HepG2 (cell line): Measurements from ENCODE around the gene DPH2. TPM values are rescaled to one million over a fixed set of nuclear protein-coding genes. Genes with fewer than 3 reads are reported as not detected.

Source experiments
- AGO1 ChIP-seq: fragments of 200-400 bp; formaldehyde crosslinking; IDR thresholded peaks from 2 replicates; pipeline ENCODE4 v1.6.1; 2017; ENCODE audit warnings: mild to moderate bottlenecking, low read depth, low read length, moderate library complexity; ENCODE audit not compliant: poor library complexity, severe bottlenecking
- BORCS8-MEF2B ChIP-seq: sonication (generic); formaldehyde crosslinking; IDR thresholded peaks from 2 replicates; pipeline ENCODE4 v1.8.0; 2022; ENCODE audit warnings: mild to moderate bottlenecking, missing genetic modification reagents
- CBX1 ChIP-seq: IDR thresholded peaks from one replicate; pipeline ENCODE4 v1.6.1; 2016; ENCODE audit warnings: antibody characterized with exemption, low read depth
- CEBPG ChIP-seq: IDR thresholded peaks from 2 replicates; pipeline ENCODE4 v1.6.1; 2016
- DPF2 ChIP-seq: sonication (generic); formaldehyde crosslinking; IDR thresholded peaks from 2 replicates; pipeline ENCODE4 v1.4.0; 2020; ENCODE audit warnings: mild to moderate bottlenecking, low read depth, missing genetic modification reagents, borderline replicate concordance
- ETV6 ChIP-seq: sonication (generic); formaldehyde crosslinking; conservative IDR thresholded peaks from 2 replicates; pipeline ENCODE4 v1.4.0; 2020; ENCODE audit warnings: missing genetic modification reagents
- FOXA1 ChIP-seq, 2 experiments: fragments of 450-650 bp in 1 of 2; sonication (generic) in 1 of 2; formaldehyde crosslinking in 1 of 2; IDR thresholded peaks; 2 replicates each; pipeline versions ENCODE4 v1.4.0 to v1.6.1; 2016 to 2020; ENCODE audit warnings: missing genetic modification reagents in 1 of 2
- GABPB1 ChIP-seq: IDR thresholded peaks from 2 replicates; pipeline ENCODE4 v1.6.1; 2016; ENCODE audit warnings: mild to moderate bottlenecking, missing genetic modification reagents, moderate library complexity, missing compliant biosample characterization
- KLF6 ChIP-seq: IDR thresholded peaks from 2 replicates; pipeline ENCODE4 v1.8.0; 2016; ENCODE audit warnings: missing biosample characterization, missing genetic modification reagents
- MATR3 ChIP-seq: sonication (generic); formaldehyde crosslinking; IDR thresholded peaks from 2 replicates; pipeline ENCODE4 v1.4.0; 2020; ENCODE audit warnings: missing genetic modification reagents
- MED8 ChIP-seq: sonication (generic); formaldehyde crosslinking; IDR thresholded peaks from 2 replicates; pipeline ENCODE4 v1.8.1; 2023; ENCODE audit warnings: mild to moderate bottlenecking, missing genetic modification reagents; ENCODE audit not compliant: insufficient replicate concordance
- MXD3 ChIP-seq: IDR thresholded peaks from 2 replicates; pipeline ENCODE4 v1.6.1; 2016; ENCODE audit warnings: mild to moderate bottlenecking, missing biosample characterization, missing genetic modification reagents
- NFYC ChIP-seq: IDR thresholded peaks from 2 replicates; pipeline ENCODE4 v1.6.1; 2016; ENCODE audit warnings: missing genetic modification reagents, missing compliant biosample characterization
- PHF5A ChIP-seq: IDR thresholded peaks from one replicate; pipeline ENCODE4 v1.6.1; 2018; ENCODE audit warnings: low read depth, missing genetic modification reagents; ENCODE audit not compliant: unreplicated experiment
- RBM22 ChIP-seq: fragments of 200-400 bp; formaldehyde crosslinking; optimal IDR thresholded peaks from 2 replicates; pipeline ENCODE3; 2017; ENCODE audit warnings: mild to moderate bottlenecking, low read length, moderate library complexity
- ZEB1 ChIP-seq: IDR thresholded peaks from 2 replicates; pipeline ENCODE4 v1.6.1; 2012; ENCODE audit warnings: mild to moderate bottlenecking, low read depth, inconsistent platforms; ENCODE audit not compliant: insufficient replicate concordance
- ZNF20 ChIP-seq: sonication (generic); formaldehyde crosslinking; IDR thresholded peaks from 2 replicates; pipeline ENCODE4 v1.4.0; 2020; ENCODE audit warnings: mild to moderate bottlenecking, moderate library complexity, missing genetic modification reagents
- ZNF326 ChIP-seq: sonication (generic); formaldehyde crosslinking; IDR thresholded peaks from 2 replicates; pipeline ENCODE4 v1.4.0; 2020; ENCODE audit warnings: missing genetic modification reagents, borderline replicate concordance
- ZNF576 ChIP-seq: sonication (generic); formaldehyde crosslinking; IDR thresholded peaks from 2 replicates; pipeline ENCODE4 v1.4.0; 2020; ENCODE audit warnings: mild to moderate bottlenecking, missing genetic modification reagents
- ZNF7 ChIP-seq: IDR thresholded peaks from 2 replicates; pipeline ENCODE4 v1.6.1; 2016; ENCODE audit warnings: missing biosample characterization, missing genetic modification reagents
- ZNF776 ChIP-seq: sonication (generic); formaldehyde crosslinking; IDR thresholded peaks from 2 replicates; pipeline ENCODE4 v1.4.0; 2020; ENCODE audit warnings: mild to moderate bottlenecking, missing genetic modification reagents
- ZNF891 ChIP-seq: sonication (generic); formaldehyde crosslinking; IDR thresholded peaks from 2 replicates; pipeline ENCODE4 v1.5.0; 2020; ENCODE audit warnings: mild to moderate bottlenecking, missing genetic modification reagents
- polyA plus RNA-seq, 8 experiments: library from polyadenylated mRNA; depleted of rRNA in 3 of 8; stranded (reverse) in 7 of 8; unstranded in 1 of 8; fragments of >200 nt; fragmentation: Illumina TruSeq in 4 of 8; extraction: Trizol in 4 of 8; gene quantifications; 2 replicates each; pipeline versions ENCODE4 v1.2.1 to v1.2.3, GENCODE V29; 2011 to 2016; ENCODE audit warnings: low read depth in 4 of 8, missing spikeins in 1 of 8, mixed read lengths in 1 of 8; ENCODE audit not compliant: insufficient read depth in 1 of 8
- total RNA-seq, 5 experiments: library from RNA; depleted of rRNA; stranded (reverse); fragments of >200 nt; fragmentation: Illumina TruSeq; extraction: Trizol; gene quantifications; 2 replicates each; pipeline ENCODE4 v1.2.3, GENCODE V29; 2016; ENCODE audit warnings: low read depth in 1 of 5
- TF ChIP-seq, protein P1 (sequence below): IDR thresholded peaks from 2 replicates; pipeline ENCODE4 v1.6.1; 2016; ENCODE audit warnings: low read depth, missing genetic modification reagents, missing compliant biosample characterization
- TF ChIP-seq, protein P2 (sequence below): sonication (generic); formaldehyde crosslinking; IDR thresholded peaks from 2 replicates; pipeline ENCODE4 v1.4.0; 2020; ENCODE audit warnings: missing genetic modification reagents

DPH2 gene
- total and polyA plus RNA-seq, 2 of the 13 experiments (the other 11 are each of a cell fraction or from before 2014, with no cell fraction given), result 32.2 to 38.3 TPM

DNA sequence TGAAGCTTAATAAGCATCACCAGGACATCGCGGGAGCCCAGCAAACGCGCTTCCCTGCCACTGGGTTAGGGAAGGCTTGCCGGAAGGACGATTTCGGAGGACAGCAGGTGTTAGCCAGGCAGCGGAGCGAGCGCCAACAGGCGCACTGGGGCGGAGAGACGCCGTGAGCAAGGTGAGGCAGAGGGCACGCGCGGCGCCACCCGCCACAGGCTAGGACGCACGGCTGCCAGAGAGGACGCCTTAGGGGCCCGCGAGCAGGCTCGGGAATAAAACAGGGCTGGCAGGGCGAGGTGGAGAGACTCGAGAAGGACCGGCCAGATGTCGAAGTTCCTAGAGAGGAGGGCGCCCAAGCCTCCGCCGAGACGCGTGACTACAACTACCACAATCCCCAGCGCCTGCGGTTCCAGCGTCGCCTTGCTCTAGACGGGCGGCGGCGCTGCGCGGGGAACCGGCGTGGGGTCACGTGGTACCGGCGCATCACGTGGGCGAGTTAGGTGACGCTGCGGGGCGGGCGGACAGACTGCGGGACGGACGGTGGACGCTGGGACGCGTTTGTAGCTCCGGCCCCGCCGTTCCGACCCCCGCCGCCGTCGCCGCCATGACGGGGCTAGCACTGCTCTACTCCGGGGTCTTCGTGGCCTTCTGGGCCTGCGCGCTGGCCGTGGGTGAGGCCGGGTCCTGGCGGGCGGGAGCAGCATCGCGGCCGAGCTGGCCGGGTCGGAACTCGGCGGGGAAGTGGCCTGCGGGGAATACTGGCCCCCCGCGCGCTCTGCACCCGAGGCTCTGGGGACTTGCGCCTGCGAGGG lies 4.8 kb downstream of the DPH2 start, which contains the start of gene ATP6V0B (continued):
- TF ChIP-seq, protein P1, sequence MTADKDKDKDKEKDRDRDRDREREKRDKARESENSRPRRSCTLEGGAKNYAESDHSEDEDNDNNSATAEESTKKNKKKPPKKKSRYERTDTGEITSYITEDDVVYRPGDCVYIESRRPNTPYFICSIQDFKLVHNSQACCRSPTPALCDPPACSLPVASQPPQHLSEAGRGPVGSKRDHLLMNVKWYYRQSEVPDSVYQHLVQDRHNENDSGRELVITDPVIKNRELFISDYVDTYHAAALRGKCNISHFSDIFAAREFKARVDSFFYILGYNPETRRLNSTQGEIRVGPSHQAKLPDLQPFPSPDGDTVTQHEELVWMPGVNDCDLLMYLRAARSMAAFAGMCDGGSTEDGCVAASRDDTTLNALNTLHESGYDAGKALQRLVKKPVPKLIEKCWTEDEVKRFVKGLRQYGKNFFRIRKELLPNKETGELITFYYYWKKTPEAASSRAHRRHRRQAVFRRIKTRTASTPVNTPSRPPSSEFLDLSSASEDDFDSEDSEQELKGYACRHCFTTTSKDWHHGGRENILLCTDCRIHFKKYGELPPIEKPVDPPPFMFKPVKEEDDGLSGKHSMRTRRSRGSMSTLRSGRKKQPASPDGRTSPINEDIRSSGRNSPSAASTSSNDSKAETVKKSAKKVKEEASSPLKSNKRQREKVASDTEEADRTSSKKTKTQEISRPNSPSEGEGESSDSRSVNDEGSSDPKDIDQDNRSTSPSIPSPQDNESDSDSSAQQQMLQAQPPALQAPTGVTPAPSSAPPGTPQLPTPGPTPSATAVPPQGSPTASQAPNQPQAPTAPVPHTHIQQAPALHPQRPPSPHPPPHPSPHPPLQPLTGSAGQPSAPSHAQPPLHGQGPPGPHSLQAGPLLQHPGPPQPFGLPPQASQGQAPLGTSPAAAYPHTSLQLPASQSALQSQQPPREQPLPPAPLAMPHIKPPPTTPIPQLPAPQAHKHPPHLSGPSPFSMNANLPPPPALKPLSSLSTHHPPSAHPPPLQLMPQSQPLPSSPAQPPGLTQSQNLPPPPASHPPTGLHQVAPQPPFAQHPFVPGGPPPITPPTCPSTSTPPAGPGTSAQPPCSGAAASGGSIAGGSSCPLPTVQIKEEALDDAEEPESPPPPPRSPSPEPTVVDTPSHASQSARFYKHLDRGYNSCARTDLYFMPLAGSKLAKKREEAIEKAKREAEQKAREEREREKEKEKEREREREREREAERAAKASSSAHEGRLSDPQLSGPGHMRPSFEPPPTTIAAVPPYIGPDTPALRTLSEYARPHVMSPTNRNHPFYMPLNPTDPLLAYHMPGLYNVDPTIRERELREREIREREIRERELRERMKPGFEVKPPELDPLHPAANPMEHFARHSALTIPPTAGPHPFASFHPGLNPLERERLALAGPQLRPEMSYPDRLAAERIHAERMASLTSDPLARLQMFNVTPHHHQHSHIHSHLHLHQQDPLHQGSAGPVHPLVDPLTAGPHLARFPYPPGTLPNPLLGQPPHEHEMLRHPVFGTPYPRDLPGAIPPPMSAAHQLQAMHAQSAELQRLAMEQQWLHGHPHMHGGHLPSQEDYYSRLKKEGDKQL (CRISPR knock-in tag), result no peak
- TF ChIP-seq CEBPG (CRISPR knock-in tag), result no peak; the same call in 1 of the 2 replicates
- TF ChIP-seq FOXA1 (IDR thresholded peaks at IDR 0.05), result no peak
- 0 out of 2 replicates have a peak, but pooled peaks have one; percentile 8 for TF ChIP-seq FOXA1 (CRISPR knock-in tag; IDR thresholded peaks at IDR 0.05)
- no peak for TF ChIP-seq CBX1
- TF ChIP-seq ZNF326 (CRISPR knock-in tag), result no peak
- TF ChIP-seq MED8 (CRISPR knock-in tag), result peak; percentile 58
- TF ChIP-seq RBM22, result peak; percentile 63
- no peak for TF ChIP-seq ZNF7 (CRISPR knock-in tag)
- peak; percentile 20 for TF ChIP-seq ZEB1
- peak; percentile 60; the same call in 1 of the 2 replicates for TF ChIP-seq KLF6 (CRISPR knock-in tag)
- no peak for TF ChIP-seq ZNF20 (CRISPR knock-in tag)
- no peak for TF ChIP-seq MATR3 (CRISPR knock-in tag)
- TF ChIP-seq DPF2 (CRISPR knock-in tag), result no peak
- TF ChIP-seq, protein P2, sequence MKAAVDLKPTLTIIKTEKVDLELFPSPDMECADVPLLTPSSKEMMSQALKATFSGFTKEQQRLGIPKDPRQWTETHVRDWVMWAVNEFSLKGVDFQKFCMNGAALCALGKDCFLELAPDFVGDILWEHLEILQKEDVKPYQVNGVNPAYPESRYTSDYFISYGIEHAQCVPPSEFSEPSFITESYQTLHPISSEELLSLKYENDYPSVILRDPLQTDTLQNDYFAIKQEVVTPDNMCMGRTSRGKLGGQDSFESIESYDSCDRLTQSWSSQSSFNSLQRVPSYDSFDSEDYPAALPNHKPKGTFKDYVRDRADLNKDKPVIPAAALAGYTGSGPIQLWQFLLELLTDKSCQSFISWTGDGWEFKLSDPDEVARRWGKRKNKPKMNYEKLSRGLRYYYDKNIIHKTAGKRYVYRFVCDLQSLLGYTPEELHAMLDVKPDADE, result no peak
- TF ChIP-seq ZNF891 (CRISPR knock-in tag), result peak; percentile 54
- TF ChIP-seq GABPB1 (CRISPR knock-in tag), result peak; percentile 92
- no peak for TF ChIP-seq ZNF576 (CRISPR knock-in tag)
- peak; percentile 96 for TF ChIP-seq AGO1
- TF ChIP-seq MXD3, result peak; percentile 64; the same call in 1 of the 2 replicates
- TF ChIP-seq ZNF776 (CRISPR knock-in tag), result peak; percentile 92
- no peak for TF ChIP-seq ETV6
- 0 out of 2 replicates have a peak, but pooled peaks have one; percentile 45 for TF ChIP-seq BORCS8-MEF2B (CRISPR knock-in tag)
- TF ChIP-seq NFYC (CRISPR knock-in tag), result peak; percentile 62
- TF ChIP-seq PHF5A (CRISPR knock-in tag), result no peak
